Activated B cell treated with CpG ODN at 0.5 μM for 24 hours (primary cell): ENCODE measurements around the gene UBE2QL1. TPM values are rescaled to one million over a fixed set of nuclear protein-coding genes. Genes with fewer than 3 reads are reported as not detected.

Experiments used
- ATAC-seq: fragments of 200-7000 bp; cut with Tn5 transposase; one replicate; pipeline ENCODE4 v1.10.0; 2021; ENCODE audit warnings: low read depth, mild to moderate bottlenecking, moderate library complexity
- CTCF ChIA-PET: fragments of 350-600 bp; sonication (Branson Sonifier 250); formaldehyde crosslinking; loops from one replicate; lab custom pipeline; 2021; ENCODE audit warnings: antibody characterized with exemption; lab: Charles Lee
- POLR2A ChIA-PET: fragments of 350-600 bp; sonication (Branson Sonifier 250); formaldehyde crosslinking; loops from one replicate; lab custom pipeline; 2021; ENCODE audit warnings: antibody characterized with exemption; lab: Charles Lee
- DNase-seq: peaks from one replicate; pipeline ENCODE4 v3.0.0; 2022
- H3K27ac Mint-ChIP-seq: one replicate; pipeline ENCODE4 v1.8.0; 2020; ENCODE audit warnings: mixed read lengths
- H3K27me3 Mint-ChIP-seq: one replicate; pipeline ENCODE4 v1.8.0; 2021; ENCODE audit warnings: mixed read lengths
- H3K36me3 Mint-ChIP-seq: one replicate; pipeline ENCODE4 v1.8.0; 2021; ENCODE audit warnings: low read depth, mixed read lengths
- H3K4me1 Mint-ChIP-seq: one replicate; pipeline ENCODE4 v1.8.0; 2021; ENCODE audit warnings: mixed read lengths
- H3K4me3 Mint-ChIP-seq: one replicate; pipeline ENCODE4 v1.8.0; 2020; ENCODE audit warnings: mild to moderate bottlenecking, mixed read lengths
- H3K9me3 Mint-ChIP-seq: one replicate; pipeline ENCODE4 v1.8.0; 2020; ENCODE audit warnings: mixed read lengths
- CTCF ChIP-seq: fragments of 200-600 bp; IDR thresholded peaks from one replicate; pipeline ENCODE4 v1.8.0; 2022; ENCODE audit warnings: antibody characterized with exemption, mild to moderate bottlenecking
- intact Hi-C: fragments of 100-400 bp; cut with micrococcal nuclease; formaldehyde crosslinking; loops from one replicate; pipeline ENCODE4 v1.15.1; 2024
- total RNA-seq: library from RNA; stranded (reverse); gene quantifications from 2 replicates; pipeline ENCODE4 v1.2.3, GENCODE V29; 2022

UBE2QL1 gene
- total RNA-seq, 1 donor from 2014 or later = 1.2 TPM

- Mint-ChIP-seq H3K4me1 (no peaks in the 10 kb centered on the region), H3K36me3 (no peaks in the 10 kb centered on the region)
- intact Hi-C loops = no loop called here
Measured at GRCh38 chr5:6543830-6544560, 95.3 kb downstream of the UBE2QL1 start.

More at GRCh38 chr5:6543830-6544560, 95.3 kb downstream of the UBE2QL1 start:
- no peak for TF ChIP-seq CTCF
- CTCF ChIA-PET = no interaction called here
- H3K4me3 Mint-ChIP-seq = no peak overlapping the region
- no peaks in the 10 kb centered on the region for H3K27me3 Mint-ChIP-seq
- peaks cover 3% of the 10 kb centered on the region for H3K9me3 Mint-ChIP-seq
- DNase-seq = no peak
- H3K27ac Mint-ChIP-seq = no peak overlapping the region
- POLR2A ChIA-PET = no interaction called here
- ATAC-seq = no peak

Other genes starting within 250 kb of the UBE2QL1 start
- gene MED10, start 70.3 kb upstream of the UBE2QL1 start, total RNA-seq = 45.0 and 47.7 TPM in 2 replicates
- gene NSUN2, start 184.2 kb downstream of the UBE2QL1 start, total RNA-seq = 86.4 and 93.3 TPM in 2 replicates
- gene SRD5A1, start 184.6 kb downstream of the UBE2QL1 start, total RNA-seq = 11.5 and 14.8 TPM in 2 replicates